ENCODE data around the gene TOR2A.

DNA sequence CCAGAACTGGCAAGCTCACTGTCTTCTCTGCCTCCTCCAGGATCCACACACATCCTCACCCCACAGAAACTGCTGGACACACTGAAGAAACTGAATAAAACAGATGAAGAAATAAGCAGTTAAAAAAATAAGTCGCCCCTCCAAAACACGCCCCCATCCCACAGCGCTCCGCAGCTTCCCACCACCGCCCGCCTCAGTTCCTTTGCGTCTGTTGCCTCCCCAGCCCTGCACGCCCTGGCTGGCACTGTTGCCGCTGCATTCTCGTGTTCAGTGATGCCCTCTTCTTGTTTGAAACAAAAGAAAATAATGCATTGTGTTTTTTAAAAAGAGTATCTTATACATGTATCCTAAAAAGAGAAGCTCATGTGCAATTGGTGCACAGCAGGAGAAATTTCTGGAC is 44.4 kb downstream of the TOR2A start:
- TF ChIP-seq, protein P1, sequence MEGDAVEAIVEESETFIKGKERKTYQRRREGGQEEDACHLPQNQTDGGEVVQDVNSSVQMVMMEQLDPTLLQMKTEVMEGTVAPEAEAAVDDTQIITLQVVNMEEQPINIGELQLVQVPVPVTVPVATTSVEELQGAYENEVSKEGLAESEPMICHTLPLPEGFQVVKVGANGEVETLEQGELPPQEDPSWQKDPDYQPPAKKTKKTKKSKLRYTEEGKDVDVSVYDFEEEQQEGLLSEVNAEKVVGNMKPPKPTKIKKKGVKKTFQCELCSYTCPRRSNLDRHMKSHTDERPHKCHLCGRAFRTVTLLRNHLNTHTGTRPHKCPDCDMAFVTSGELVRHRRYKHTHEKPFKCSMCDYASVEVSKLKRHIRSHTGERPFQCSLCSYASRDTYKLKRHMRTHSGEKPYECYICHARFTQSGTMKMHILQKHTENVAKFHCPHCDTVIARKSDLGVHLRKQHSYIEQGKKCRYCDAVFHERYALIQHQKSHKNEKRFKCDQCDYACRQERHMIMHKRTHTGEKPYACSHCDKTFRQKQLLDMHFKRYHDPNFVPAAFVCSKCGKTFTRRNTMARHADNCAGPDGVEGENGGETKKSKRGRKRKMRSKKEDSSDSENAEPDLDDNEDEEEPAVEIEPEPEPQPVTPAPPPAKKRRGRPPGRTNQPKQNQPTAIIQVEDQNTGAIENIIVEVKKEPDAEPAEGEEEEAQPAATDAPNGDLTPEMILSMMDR (IDR thresholded peaks at IDR 0.05; ENCODE audit: low read length), result no peak
- TF ChIP-seq EZH2phosphoT487 (IDR thresholded peaks at IDR 0.05; ENCODE audit: low read length), result no peak

Measured in MM.1S (cell line).